Small intestine (tissue), 7 donors: ENCODE measurements around the gene SCTR. TPM values are rescaled to one million over a fixed set of nuclear protein-coding genes. Genes with fewer than 3 reads are reported as not detected.

Source experiments
- DNase-seq, 2 donors: peaks; one replicate each; pipeline versions ENCODE4 v3.0.0 to v3.0.0-alpha.2; 2013
- FAIRE-seq: peaks from 2 replicates; lab custom pipeline; 2012; peaks lifted over from hg19 to GRCh38; lab: Jason Lieb, UNC
- H3K27ac ChIP-seq, 3 donors: one replicate each; pipeline ENCODE4 v1.5.1; 2013; ENCODE audit warnings: low read length in 2 of 3, mild to moderate bottlenecking in 2 of 3, control low read depth in 1 of 3, inconsistent platforms in 1 of 3, low read depth in 1 of 3, moderate library complexity in 1 of 3
- H3K27me3 ChIP-seq, 3 donors: one replicate each; pipeline ENCODE4 v1.6.1; 2013; ENCODE audit warnings: low read length in 3 of 3, inconsistent platforms in 1 of 3; ENCODE audit not compliant: control insufficient read depth in 3 of 3, insufficient read depth in 3 of 3
- H3K36me3 ChIP-seq, 3 donors: one replicate each; pipeline ENCODE4 v1.6.1; 2013; ENCODE audit warnings: low read length in 3 of 3, inconsistent platforms in 1 of 3, low read depth in 1 of 3, mild to moderate bottlenecking in 1 of 3, moderate library complexity in 1 of 3; ENCODE audit not compliant: control insufficient read depth in 3 of 3, insufficient read depth in 2 of 3
- H3K4me1 ChIP-seq, 3 donors: one replicate each; pipeline ENCODE4 v1.6.1; 2013; ENCODE audit warnings: low read length in 2 of 3, inconsistent platforms in 1 of 3, low read depth in 1 of 3, mild to moderate bottlenecking in 1 of 3, moderate library complexity in 1 of 3; ENCODE audit not compliant: control insufficient read depth in 3 of 3, insufficient read depth in 2 of 3
- H3K4me3 ChIP-seq, 3 donors: one replicate each; pipeline ENCODE4 v1.5.1; 2013; ENCODE audit warnings: low read length in 3 of 3, control low read depth in 1 of 3, inconsistent platforms in 1 of 3, low read depth in 1 of 3, mild to moderate bottlenecking in 1 of 3, moderate library complexity in 1 of 3
- H3K9me3 ChIP-seq, 2 donors: one replicate each; pipeline ENCODE4 v1.6.1; 2013; ENCODE audit warnings: low read depth in 1 of 2, low read length in 1 of 2; ENCODE audit not compliant: control insufficient read depth in 2 of 2, insufficient read depth in 1 of 2
- WGBS, 3 donors: extraction: QIAGEN DNeasy Blood & Tissue Kit; methylation state at CpG; one replicate each; pipeline ENCODE4 v1.1.7; 2013; 5-methylcytosine and 5-hydroxymethylcytosine counted together
- polyA plus RNA-seq, 4 donors: library from polyadenylated mRNA; stranded (reverse) in 3 of 4; unstranded in 1 of 4; fragments of 200-250 nt in 3 of 4; fragments of 120-200 nt in 1 of 4; gene quantifications; one replicate each; pipeline versions ENCODE4 v1.2.1 to v1.2.3, GENCODE V29; 2013
- donor health status: healthy with polysubstance abuse.
- donor health status: control.
- donor health status: control.
- donor health status: Bipolar disorder and iron deficiency.
- donor health status: healthy.

The SCTR gene
- polyA plus RNA-seq, 4 donors, result 15.0 to 48.8 (median 42.3) TPM

- no peaks in the 10 kb centered on the region for H3K27me3 ChIP-seq
- DNase-seq (no peak), FAIRE-seq (no peak)
- 54 to 68% (median 59%) methylated on average over 4 of the region's 4 CpGs for WGBS, 3 donors
- H3K27ac ChIP-seq, result no peak overlapping the region
- no peaks in the 10 kb centered on the region for H3K9me3 ChIP-seq
- H3K4me3 ChIP-seq, result no peak overlapping the region
- no peaks in the 10 kb centered on the region for H3K4me1 ChIP-seq
- H3K36me3 ChIP-seq, result peaks cover 0 to 34% (median 0%) of the 10 kb centered on the region in 3 donors
Observed at GRCh38 chr2:119463136-119463535, 61.1 kb downstream of the SCTR start.

GRCh38 chr2:119462574-119462973 is 61.7 kb downstream of the SCTR start:
- H3K4me3 ChIP-seq, result no peak overlapping the region

DNA sequence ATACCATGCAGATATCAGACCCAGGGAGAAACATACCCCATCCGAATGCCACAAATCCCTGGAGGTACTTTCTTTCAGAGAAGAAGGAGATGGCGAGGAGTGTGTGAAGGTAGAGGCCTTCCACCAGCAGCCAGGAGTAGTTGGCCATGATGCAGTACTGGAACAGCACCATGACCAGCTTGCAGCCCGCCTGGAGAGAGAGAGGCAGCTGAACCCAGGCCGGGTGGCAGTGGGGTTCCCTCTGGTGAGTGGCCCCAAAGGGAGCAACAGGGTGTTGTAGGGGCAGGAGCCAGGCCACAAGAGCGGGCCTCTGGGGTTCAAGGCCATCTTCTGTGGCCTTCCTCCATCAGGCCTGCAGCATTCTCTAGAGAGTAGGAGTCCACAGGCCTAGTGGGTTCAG is 62.5 kb downstream of the SCTR start:
- no peak overlapping the region for H3K27ac ChIP-seq
- no peak overlapping the region for H3K4me3 ChIP-seq
- DNase-seq (no peak), FAIRE-seq (no peak)
- no peaks in the 10 kb centered on the region for H3K9me3 ChIP-seq
- 94% methylated on average over 5 of the region's 5 CpGs for WGBS, 3 donors
- H3K4me1 ChIP-seq, result no peaks in the 10 kb centered on the region
- peaks cover 0 to 38% (median 0%) of the 10 kb centered on the region in 3 donors for H3K36me3 ChIP-seq
- no peaks in the 10 kb centered on the region for H3K27me3 ChIP-seq

More at GRCh38 chr2:119462574-119462973, 61.7 kb downstream of the SCTR start:
- Histone ChIP-seq H3K4me1 (no peaks in the 10 kb centered on the region), H3K9me3 (no peaks in the 10 kb centered on the region), H3K36me3 (peaks cover 0 to 34% (median 0%) of the 10 kb centered on the region in 3 donors), H3K27ac (no peak overlapping the region), H3K27me3 (no peaks in the 10 kb centered on the region)
- FAIRE-seq (no peak), DNase-seq (no peak)
- 93 to 99% (median 94%) methylated on average over 7 of the region's 7 CpGs for WGBS, 3 donors

DNA sequence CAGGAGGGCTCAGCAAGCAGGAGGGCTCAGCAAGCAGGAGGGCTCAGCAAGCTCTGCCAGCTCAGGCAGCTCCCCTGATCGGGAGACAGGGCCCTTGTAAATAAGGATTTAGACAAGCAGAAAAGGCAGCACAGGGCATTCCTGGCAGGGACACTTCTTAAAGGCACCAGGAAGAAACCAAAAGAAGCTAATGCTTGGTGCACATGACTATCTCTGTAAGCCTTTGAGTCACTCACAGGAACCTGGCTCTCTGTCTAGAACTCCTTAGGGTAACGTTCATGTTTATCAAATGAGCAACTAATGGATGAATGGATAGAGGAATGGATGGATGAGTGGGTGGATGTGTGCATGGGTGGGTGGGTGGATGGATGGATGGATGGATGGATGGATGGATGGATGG is 64.2 kb downstream of the SCTR start:
- DNase-seq (no peak), FAIRE-seq (no peak)
- Histone ChIP-seq H3K4me3 (no peak overlapping the region), H3K27ac (no peak overlapping the region), H3K4me1 (no peaks in the 10 kb centered on the region), H3K36me3 (peaks cover 0 to 39% (median 0%) of the 10 kb centered on the region in 3 donors), H3K27me3 (no peaks in the 10 kb centered on the region), H3K9me3 (no peaks in the 10 kb centered on the region)
- WGBS, 3 donors, result 63 to 78% (median 73%) methylated on average over 2 of the region's 2 CpGs

DNA sequence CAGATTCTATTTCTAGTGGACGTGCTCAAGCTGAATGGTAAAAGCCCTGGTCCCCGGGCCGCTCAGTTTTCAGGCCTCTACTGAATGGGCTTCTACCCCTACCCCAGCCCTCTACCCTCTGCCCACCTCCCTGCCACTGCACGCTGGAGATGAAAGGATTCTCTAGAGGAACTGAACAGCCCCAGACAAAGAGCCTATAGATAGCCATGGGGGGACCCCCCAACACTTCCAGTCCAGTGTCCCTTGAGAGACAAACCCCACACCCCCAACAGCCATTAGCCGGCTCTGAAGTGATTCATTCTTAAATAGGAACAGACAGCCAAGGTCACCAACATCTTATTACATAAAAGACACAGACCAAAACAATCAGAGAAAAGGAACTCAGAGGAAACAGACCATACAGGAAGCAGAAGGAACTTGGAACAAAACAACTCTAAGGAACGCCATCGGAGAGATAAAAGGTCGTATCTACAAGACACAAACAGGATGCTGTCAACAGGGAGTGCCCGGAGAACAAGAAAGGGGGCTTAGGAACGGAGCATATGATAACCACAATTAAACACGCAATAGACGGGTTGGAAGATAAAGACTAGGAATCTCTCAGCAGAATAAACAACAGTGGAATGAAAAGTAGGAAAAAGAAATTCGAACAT is 69.1 kb downstream of the SCTR start:
- Histone ChIP-seq H3K27me3 (no peaks in the 10 kb centered on the region), H3K36me3 (peaks cover 0 to 54% (median 0%) of the 10 kb centered on the region in 3 donors), H3K9me3 (no peaks in the 10 kb centered on the region), H3K4me1 (no peaks in the 10 kb centered on the region), H3K4me3 (no peak overlapping the region), H3K27ac (no peak overlapping the region)
- no peak for DNase-seq
- FAIRE-seq, result no peak
- 55 to 72% (median 61%) methylated on average over 13 of the region's 13 CpGs for WGBS, 3 donors

DNA sequence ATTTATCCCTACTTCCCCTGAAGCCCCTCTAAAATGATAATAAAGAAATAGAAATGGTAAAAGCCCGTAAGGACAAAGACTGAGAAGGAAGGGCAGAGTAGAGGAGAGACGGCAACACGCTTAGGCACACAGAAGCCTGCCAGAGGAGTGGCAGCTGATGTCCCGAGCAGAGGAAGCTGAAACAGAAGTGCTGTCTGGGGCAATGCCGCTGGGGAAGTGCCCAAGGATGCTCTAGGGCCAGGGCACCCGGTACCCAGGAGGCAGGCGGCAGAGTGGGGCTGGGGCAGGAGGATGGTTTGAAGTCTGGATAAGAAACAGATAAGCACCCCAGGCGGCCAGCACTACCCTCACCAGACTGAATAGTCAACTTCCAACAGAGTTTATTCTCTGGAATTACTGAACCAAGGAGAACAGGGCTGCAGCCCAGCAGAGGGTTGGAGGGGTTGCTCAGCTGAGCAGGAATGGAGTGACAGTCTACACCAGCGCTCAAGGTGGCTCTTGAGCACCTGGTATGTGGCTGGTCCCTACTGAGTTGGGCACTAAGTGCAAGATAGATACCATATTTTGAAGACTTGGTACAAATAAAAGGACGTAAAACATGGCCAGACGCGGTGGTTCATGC is 70.2 kb downstream of the SCTR start:
- DNase-seq, result no peak
- H3K27me3 ChIP-seq, result no peaks in the 10 kb centered on the region
- H3K4me3 ChIP-seq, result no peak overlapping the region
- no peaks in the 10 kb centered on the region for H3K4me1 ChIP-seq
- WGBS, 3 donors, result 70 to 88% (median 71%) methylated on average over 12 of the region's 12 CpGs
- no peak overlapping the region for H3K27ac ChIP-seq
- H3K36me3 ChIP-seq, result peaks cover 0 to 55% (median 0%) of the 10 kb centered on the region in 3 donors
- FAIRE-seq, result no peak
- H3K9me3 ChIP-seq, result no peaks in the 10 kb centered on the region

DNA sequence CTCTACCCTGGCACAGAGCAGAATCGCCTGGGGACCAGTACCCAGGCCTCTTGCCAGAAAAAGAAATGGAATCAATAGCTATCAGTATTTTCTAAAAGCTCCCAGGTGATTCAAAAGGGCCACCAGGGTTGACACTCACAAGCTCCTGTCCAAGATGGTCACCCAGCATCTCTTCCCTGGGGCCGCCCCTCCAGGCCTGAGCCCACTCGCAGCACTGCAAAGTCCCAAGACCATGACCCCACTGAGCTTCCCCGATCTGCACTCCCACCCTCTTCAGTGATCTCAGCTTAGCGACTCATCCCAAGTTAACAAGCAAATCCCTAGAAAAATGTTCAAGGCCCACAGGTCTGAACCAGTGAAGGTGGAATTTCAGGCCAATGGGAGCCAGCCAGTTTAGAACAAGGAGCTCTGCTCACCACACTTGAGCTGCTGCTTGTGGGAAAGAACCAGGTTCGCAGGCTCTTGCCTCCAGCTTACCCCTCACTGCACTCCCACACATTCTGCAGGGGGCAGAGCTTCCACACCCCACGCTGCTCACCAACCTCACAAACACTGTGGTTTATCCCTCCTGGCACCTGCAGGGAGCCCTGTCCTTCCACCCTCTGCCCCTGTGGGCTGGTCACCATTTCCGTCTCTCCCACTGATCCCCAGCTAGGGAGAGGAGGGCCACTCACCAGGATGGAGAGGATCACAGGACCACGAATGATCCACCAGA is 72.8 kb downstream of the SCTR start:
- Histone ChIP-seq H3K27me3 (no peaks in the 10 kb centered on the region), H3K9me3 (no peaks in the 10 kb centered on the region), H3K36me3 (peaks cover 0 to 64% (median 0%) of the 10 kb centered on the region in 3 donors), H3K4me1 (no peaks in the 10 kb centered on the region), H3K4me3 (no peak overlapping the region), H3K27ac (no peak overlapping the region)
- WGBS, 3 donors, result 88 to 93% (median 90%) methylated on average over 9 of the region's 9 CpGs
- DNase-seq (no peak), FAIRE-seq (no peak)

DNA sequence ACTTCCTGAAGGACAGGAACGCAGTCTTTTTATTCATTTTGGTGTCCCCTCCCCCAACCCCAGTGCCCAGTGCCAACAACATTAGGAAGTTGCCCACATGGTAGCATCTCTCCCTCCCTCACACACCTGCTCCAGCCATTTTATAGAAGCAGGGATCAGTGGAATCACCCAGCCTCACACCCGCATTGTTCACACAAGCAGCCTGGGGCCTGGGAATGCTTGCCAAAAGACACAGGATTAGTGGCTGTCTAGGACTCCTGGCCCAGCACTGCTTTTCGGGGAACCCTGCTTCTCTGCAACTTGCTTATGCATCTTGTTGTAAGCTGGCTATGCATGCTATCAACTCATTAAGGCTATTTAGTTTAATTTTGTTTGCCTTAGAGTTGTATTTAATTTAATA is 74.8 kb downstream of the SCTR start:
- FAIRE-seq, result no peak
- 78 to 85% (median 83%) methylated on average over 3 of the region's 3 CpGs for whole genome bisulfite sequencing, 3 donors
- Histone ChIP-seq H3K4me1 (no peaks in the 10 kb centered on the region), H3K27ac (no peak overlapping the region), H3K36me3 (peaks cover 0 to 68% (median 0%) of the 10 kb centered on the region in 3 donors), H3K27me3 (no peaks in the 10 kb centered on the region), H3K4me3 (no peak overlapping the region), H3K9me3 (peaks cover 0 to 7% of the 10 kb centered on the region in 2 donors)
- DNase-seq, result no peak
